Heart left ventricle (tissue), 13 donors: ENCODE data around the gene PTHLH.

Experiments used
- POLR2A ChIP-seq, 2 donors: fragments of 450-650 bp; IDR thresholded peaks; one replicate each; pipeline ENCODE4 v1.6.1; 2017; ENCODE audit warnings: antibody characterized with exemption in 2 of 2, mild to moderate bottlenecking in 2 of 2, moderate library complexity in 2 of 2
- TF ChIP-seq, protein P1 (sequence below), 12 donors: fragments of 200-600 bp; sonication (generic) in 4 of 12; IDR thresholded peaks; one replicate each; pipeline versions ENCODE4 v1.5.0 to v1.8.0; 2018 to 2022; ENCODE audit warnings: antibody characterized with exemption in 12 of 12, mild to moderate bottlenecking in 5 of 12
- donor health status: ischemic (EF 13 %, LVEDD 7.1; RV severe dilation, severe dysfunction).
- donor health status: DM: no; HTN: yes; CAD: no.
- donor health status: DM: no; HTN: no; CAD: no.
- donor health status: ischemic (EF 25% LVEDD 6.9; RV normal size, moderate dysfunction).
- donor health status: ischemic (EF 25% LVEDD 5.7; RV mildly dilated, moderate dysfunction).
- donor health status: ischemic (EF 35%, LVEDD 5.7; RV mildly dilated, moderate dysfunction).
- donor health status: nonischemic (EF 11% LVEDD 7.7; RV severe dilation, severe dysfunction).
- donor health status: DM: yes; HTN: yes; CAD: no.
- donor health status: PGD.
- donor health status: ischemic (EF 29% LVEDD 5.4; RV normal size, mild dysfunction).
- donor health status: nonischemic (EF 23%, LVEDD 6.1; RV moderate dilation, normal function).

DNA sequence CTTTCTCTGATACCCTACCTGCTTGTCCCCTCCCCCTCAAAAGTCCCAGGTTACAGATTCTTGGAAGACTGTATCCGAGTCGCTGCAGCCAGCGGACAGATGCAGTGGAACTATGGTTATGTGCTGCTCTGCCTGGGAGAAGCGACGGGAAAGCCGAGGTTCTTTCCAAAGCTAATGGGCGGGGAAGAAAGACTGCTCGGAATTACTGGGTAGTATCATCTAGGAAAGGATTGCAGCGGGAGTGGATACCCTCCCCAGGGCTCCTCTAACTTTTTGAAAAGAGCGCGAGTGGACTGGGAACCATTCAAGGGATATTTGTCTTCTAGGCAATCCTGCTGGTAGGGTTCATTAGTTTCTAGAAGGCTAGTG, 1.4 kb downstream of the PTHLH start:
- TF ChIP-seq, protein P1, sequence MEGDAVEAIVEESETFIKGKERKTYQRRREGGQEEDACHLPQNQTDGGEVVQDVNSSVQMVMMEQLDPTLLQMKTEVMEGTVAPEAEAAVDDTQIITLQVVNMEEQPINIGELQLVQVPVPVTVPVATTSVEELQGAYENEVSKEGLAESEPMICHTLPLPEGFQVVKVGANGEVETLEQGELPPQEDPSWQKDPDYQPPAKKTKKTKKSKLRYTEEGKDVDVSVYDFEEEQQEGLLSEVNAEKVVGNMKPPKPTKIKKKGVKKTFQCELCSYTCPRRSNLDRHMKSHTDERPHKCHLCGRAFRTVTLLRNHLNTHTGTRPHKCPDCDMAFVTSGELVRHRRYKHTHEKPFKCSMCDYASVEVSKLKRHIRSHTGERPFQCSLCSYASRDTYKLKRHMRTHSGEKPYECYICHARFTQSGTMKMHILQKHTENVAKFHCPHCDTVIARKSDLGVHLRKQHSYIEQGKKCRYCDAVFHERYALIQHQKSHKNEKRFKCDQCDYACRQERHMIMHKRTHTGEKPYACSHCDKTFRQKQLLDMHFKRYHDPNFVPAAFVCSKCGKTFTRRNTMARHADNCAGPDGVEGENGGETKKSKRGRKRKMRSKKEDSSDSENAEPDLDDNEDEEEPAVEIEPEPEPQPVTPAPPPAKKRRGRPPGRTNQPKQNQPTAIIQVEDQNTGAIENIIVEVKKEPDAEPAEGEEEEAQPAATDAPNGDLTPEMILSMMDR (IDR thresholded peaks at IDR 0.05) = no peak
- TF ChIP-seq POLR2A (IDR thresholded peaks at IDR 0.05) = no peak
